Trophoblast cell (in vitro differentiated cells and primary cell): ENCODE data around the gene CBX7.

Experiments
- DNase-seq, 2 donors: peaks; one replicate each; pipeline ENCODE4 v3.0.0-alpha.2; 2016
- H2AFZ ChIP-seq: 2 replicates; pipeline ENCODE4 v1.6.1; 2013; ENCODE audit warnings: low read length, moderate library complexity, mild to moderate bottlenecking; ENCODE audit not compliant: insufficient read depth, poor library complexity
- H2AK5ac ChIP-seq: 2 replicates; pipeline ENCODE4 v1.6.1; 2013; ENCODE audit warnings: mild to moderate bottlenecking, low read length
- H2BK120ac ChIP-seq: 2 replicates; pipeline ENCODE4 v1.6.1; 2013; ENCODE audit warnings: low read length, mild to moderate bottlenecking, moderate library complexity; ENCODE audit not compliant: insufficient read depth, poor library complexity
- H2BK12ac ChIP-seq: 2 replicates; pipeline ENCODE4 v1.6.1; 2013; ENCODE audit warnings: mild to moderate bottlenecking, low read length, moderate library complexity
- H2BK5ac ChIP-seq: 2 replicates; pipeline ENCODE4 v1.6.1; 2013; ENCODE audit warnings: low read length, low read depth, moderate library complexity, mild to moderate bottlenecking; ENCODE audit not compliant: poor library complexity
- H3K14ac ChIP-seq: 2 replicates; pipeline ENCODE4 v1.6.1; 2013; ENCODE audit warnings: mild to moderate bottlenecking, low read length
- H3K18ac ChIP-seq: 2 replicates; pipeline ENCODE4 v1.6.1; 2013; ENCODE audit warnings: mild to moderate bottlenecking, low read length
- H3K23ac ChIP-seq: 2 replicates; pipeline ENCODE4 v1.6.1; 2013; ENCODE audit warnings: low read length
- H3K27ac ChIP-seq: 2 replicates; pipeline ENCODE4 v1.5.1; 2013; ENCODE audit warnings: low read depth, mild to moderate bottlenecking, inconsistent platforms, low read length, moderate library complexity
- H3K27me3 ChIP-seq: 2 replicates; pipeline ENCODE4 v1.6.1; 2013; ENCODE audit warnings: inconsistent platforms, mild to moderate bottlenecking, low read length, moderate library complexity; ENCODE audit not compliant: insufficient read depth
- H3K36me3 ChIP-seq, 2 experiments: 1 replicate in 1 of 2; 2 replicates in 1 of 2; pipeline ENCODE4 v1.6.1; 2013; ENCODE audit warnings: low read length in 2 of 2, mild to moderate bottlenecking in 2 of 2, moderate library complexity in 1 of 2; ENCODE audit not compliant: insufficient read depth in 2 of 2, control insufficient read depth in 1 of 2
- H3K4ac ChIP-seq: 2 replicates; pipeline ENCODE4 v1.6.1; 2013; ENCODE audit warnings: low read depth, mild to moderate bottlenecking, low read length, moderate library complexity
- H3K4me1 ChIP-seq, 2 experiments: 1 replicate in 1 of 2; 2 replicates in 1 of 2; pipeline ENCODE4 v1.6.1; 2013; ENCODE audit warnings: low read length in 2 of 2, mild to moderate bottlenecking in 2 of 2, moderate library complexity in 1 of 2; ENCODE audit not compliant: insufficient read depth in 2 of 2, control insufficient read depth in 1 of 2
- H3K4me2 ChIP-seq: 2 replicates; pipeline ENCODE4 v1.6.1; 2013; ENCODE audit warnings: inconsistent platforms, mild to moderate bottlenecking, low read length, moderate library complexity
- H3K4me3 ChIP-seq: 2 replicates; pipeline ENCODE4 v1.5.1; 2013; ENCODE audit warnings: mild to moderate bottlenecking, low read depth, low read length, inconsistent platforms
- H3K79me1 ChIP-seq: one replicate; pipeline ENCODE4 v1.6.1; 2013; ENCODE audit warnings: low read length
- H3K79me2 ChIP-seq: 2 replicates; pipeline ENCODE4 v1.6.1; 2013; ENCODE audit warnings: low read length, mild to moderate bottlenecking; ENCODE audit not compliant: control insufficient read depth, insufficient read depth, poor library complexity
- H3K9ac ChIP-seq: 2 replicates; pipeline ENCODE4 v1.6.1; 2013; ENCODE audit warnings: mild to moderate bottlenecking, low read length
- H3K9me3 ChIP-seq: 2 replicates; pipeline ENCODE4 v1.6.1; 2013; ENCODE audit warnings: low read depth, mild to moderate bottlenecking, control low read depth, inconsistent platforms, low read length; ENCODE audit not compliant: insufficient read depth
- H4K12ac ChIP-seq: 2 replicates; pipeline ENCODE4 v1.6.1; 2013; ENCODE audit warnings: low read depth, mild to moderate bottlenecking, low read length, moderate library complexity
- H4K8ac ChIP-seq: 2 replicates; pipeline ENCODE4 v1.6.1; 2013; ENCODE audit warnings: low read depth, mild to moderate bottlenecking, low read length, moderate library complexity
- H4K91ac ChIP-seq: one replicate; pipeline ENCODE4 v1.6.1; 2013; ENCODE audit warnings: low read depth, mild to moderate bottlenecking, low read length, moderate library complexity
- WGBS: extraction: QIAGEN DNeasy Blood & Tissue Kit; methylation state at CpG from one replicate; pipeline ENCODE4 v1.1.7; 2013; ENCODE audit warnings: missing lambda C conversion rate; ENCODE audit not compliant: insufficient read length, insufficient coverage; ENCODE audit errors: extremely low coverage; 5-methylcytosine and 5-hydroxymethylcytosine counted together

The CBX7 gene

GRCh38 chr22:39106326-39106725 lies 46.2 kb downstream of the CBX7 start:
- Histone ChIP-seq H4K91ac (no peak overlapping the region), H3K27ac (no peak overlapping the region), H2BK120ac (no peak overlapping the region), H3K4me2 (no peak overlapping the region), H3K79me2 (peaks cover 4% of the 10 kb centered on the region), H3K23ac (no peak overlapping the region), H3K9me3 (no peaks in the 10 kb centered on the region), H3K4ac (no peak overlapping the region), H2AK5ac (no peak overlapping the region), H3K4me1 (peaks cover 5 to 7% of the 10 kb centered on the region in 2 experiments), H2BK12ac (no peak overlapping the region), H2AFZ (no peak overlapping the region), H2BK5ac (no peak overlapping the region), H3K9ac (no peak overlapping the region), H3K79me1 (peaks cover 8% of the 10 kb centered on the region), H3K4me3 (no peak overlapping the region), H3K18ac (no peak overlapping the region), H3K36me3 (no peaks in the 10 kb centered on the region), H4K8ac (no peak overlapping the region), H3K27me3 (no peaks in the 10 kb centered on the region), H4K12ac (no peak overlapping the region), H3K14ac (no peak overlapping the region)
- DNase-seq = no peak
- no CpG with 5 or more reads among the region's 2 CpGs for WGBS

GRCh38 chr22:39103431-39103830 lies 49.0 kb downstream of the CBX7 start:
- no peak overlapping the region for H2BK5ac ChIP-seq
- no peaks in the 10 kb centered on the region for H3K4me1 ChIP-seq
- H3K79me2 ChIP-seq = no peaks in the 10 kb centered on the region
- no peak overlapping the region for H3K4me3 ChIP-seq
- H3K23ac ChIP-seq = no peak overlapping the region
- no peak overlapping the region for H3K4me2 ChIP-seq
- H3K14ac ChIP-seq = no peak overlapping the region
- no peak overlapping the region for H2BK12ac ChIP-seq
- no peaks in the 10 kb centered on the region for H3K36me3 ChIP-seq
- H4K91ac ChIP-seq = no peak overlapping the region
- no peak overlapping the region for H3K27ac ChIP-seq
- H3K9me3 ChIP-seq = peaks cover 2% of the 10 kb centered on the region
- no peak overlapping the region for H3K18ac ChIP-seq
- no peak overlapping the region for H3K9ac ChIP-seq
- H3K27me3 ChIP-seq = no peaks in the 10 kb centered on the region
- H2AFZ ChIP-seq = no peak overlapping the region
- peak; percentile 48 to 62 for DNase-seq
- H3K79me1 ChIP-seq = no peaks in the 10 kb centered on the region
- no peak overlapping the region for H3K4ac ChIP-seq
- H4K8ac ChIP-seq = no peak overlapping the region
- no peak overlapping the region for H2AK5ac ChIP-seq
- H2BK120ac ChIP-seq = no peak overlapping the region
- WGBS = no CpG with 5 or more reads among the region's 2 CpGs
- H4K12ac ChIP-seq = no peak overlapping the region

GRCh38 chr22:39101226-39101625 lies 51.3 kb downstream of the CBX7 start:
- H3K79me1 ChIP-seq = peaks cover 9% of the 10 kb centered on the region
- no peak overlapping the region for H4K91ac ChIP-seq
- no peak overlapping the region for H3K18ac ChIP-seq
- H3K4me2 ChIP-seq = no peak overlapping the region
- H3K4me1 ChIP-seq = peaks cover 8 to 10% of the 10 kb centered on the region in 2 experiments
- no peak overlapping the region for H3K4ac ChIP-seq
- H3K4me3 ChIP-seq = no peak overlapping the region
- H3K79me2 ChIP-seq = peaks cover 3% of the 10 kb centered on the region
- H2BK120ac ChIP-seq = no peak overlapping the region
- no peak overlapping the region for H3K14ac ChIP-seq
- peaks cover 2% of the 10 kb centered on the region for H3K9me3 ChIP-seq
- no peak overlapping the region for H2AK5ac ChIP-seq
- no peak overlapping the region for H3K27ac ChIP-seq
- DNase-seq = no peak
- no peaks in the 10 kb centered on the region for H3K27me3 ChIP-seq
- H2BK12ac ChIP-seq = no peak overlapping the region
- no peak overlapping the region for H2BK5ac ChIP-seq
- H3K23ac ChIP-seq = no peak overlapping the region
- H4K8ac ChIP-seq = no peak overlapping the region
- no CpG with 5 or more reads among the region's 13 CpGs for WGBS
- H3K36me3 ChIP-seq = no peaks in the 10 kb centered on the region
- H3K9ac ChIP-seq = no peak overlapping the region
- H4K12ac ChIP-seq = no peak overlapping the region
- H2AFZ ChIP-seq = no peak overlapping the region

GRCh38 chr22:39098576-39098975 lies 53.9 kb downstream of the CBX7 start:
- DNase-seq = no peak
- Histone ChIP-seq H2BK120ac (no peak overlapping the region), H3K36me3 (no peaks in the 10 kb centered on the region), H3K27me3 (no peaks in the 10 kb centered on the region), H3K4me3 (no peak overlapping the region), H3K14ac (no peak overlapping the region), H3K79me2 (peaks cover 3% of the 10 kb centered on the region), H3K4ac (no peak overlapping the region), H3K9ac (no peak overlapping the region), H3K27ac (no peak overlapping the region), H2BK12ac (no peak overlapping the region), H2AK5ac (no peak overlapping the region), H2AFZ (no peak overlapping the region), H3K9me3 (peaks cover 2% of the 10 kb centered on the region), H4K8ac (no peak overlapping the region), H2BK5ac (no peak overlapping the region), H3K4me1 (peaks cover 8 to 10% of the 10 kb centered on the region in 2 experiments), H3K23ac (no peak overlapping the region), H3K79me1 (peaks cover 9% of the 10 kb centered on the region), H3K18ac (no peak overlapping the region), H4K12ac (no peak overlapping the region), H3K4me2 (no peak overlapping the region), H4K91ac (no peak overlapping the region)
- no CpG with 5 or more reads among the region's 8 CpGs for WGBS
